ENCODE results near the gene KRT8.

Gene KRT8

DNA sequence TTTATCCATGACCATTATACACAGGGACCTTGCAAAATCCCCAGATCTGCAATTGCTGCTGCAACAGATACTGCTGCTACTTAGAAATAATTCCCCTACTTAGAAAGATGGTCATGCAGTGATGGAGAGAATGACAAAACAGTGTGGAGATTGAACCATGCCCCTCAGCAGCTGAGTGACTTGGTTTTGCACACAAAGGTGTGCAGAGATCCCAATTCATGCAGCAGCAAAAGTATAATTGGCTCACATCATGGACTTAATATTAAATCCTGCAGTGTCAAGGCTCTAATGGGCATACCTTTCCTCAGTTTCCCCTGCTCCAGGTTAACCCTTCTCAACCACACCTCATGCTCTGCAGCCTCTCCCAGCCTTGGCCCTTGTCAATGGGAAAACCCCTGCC lies 53.1 kb downstream of the KRT8 start:
- Histone ChIP-seq H3K27ac (no peak overlapping the region), H3K9me3 (ENCODE audit: control insufficient read depth, low read length) (no peaks in the 10 kb centered on the region), H3K4me1 (no peaks in the 10 kb centered on the region), H2AFZ (no peak overlapping the region), H3K9ac (no peak overlapping the region), H3K79me2 (no peaks in the 10 kb centered on the region), H3K4me3 (ENCODE audit: low read depth, low read length) (no peak overlapping the region), H3K4me2 (ENCODE audit: low read length) (no peak overlapping the region), H3K36me3 (ENCODE audit: control insufficient read depth, insufficient read depth, low read length) (no peaks in the 10 kb centered on the region), H3K27me3 (ENCODE audit: control insufficient read depth, insufficient read depth, low read length) (no peaks in the 10 kb centered on the region)
- TF ChIP-seq, protein P1, sequence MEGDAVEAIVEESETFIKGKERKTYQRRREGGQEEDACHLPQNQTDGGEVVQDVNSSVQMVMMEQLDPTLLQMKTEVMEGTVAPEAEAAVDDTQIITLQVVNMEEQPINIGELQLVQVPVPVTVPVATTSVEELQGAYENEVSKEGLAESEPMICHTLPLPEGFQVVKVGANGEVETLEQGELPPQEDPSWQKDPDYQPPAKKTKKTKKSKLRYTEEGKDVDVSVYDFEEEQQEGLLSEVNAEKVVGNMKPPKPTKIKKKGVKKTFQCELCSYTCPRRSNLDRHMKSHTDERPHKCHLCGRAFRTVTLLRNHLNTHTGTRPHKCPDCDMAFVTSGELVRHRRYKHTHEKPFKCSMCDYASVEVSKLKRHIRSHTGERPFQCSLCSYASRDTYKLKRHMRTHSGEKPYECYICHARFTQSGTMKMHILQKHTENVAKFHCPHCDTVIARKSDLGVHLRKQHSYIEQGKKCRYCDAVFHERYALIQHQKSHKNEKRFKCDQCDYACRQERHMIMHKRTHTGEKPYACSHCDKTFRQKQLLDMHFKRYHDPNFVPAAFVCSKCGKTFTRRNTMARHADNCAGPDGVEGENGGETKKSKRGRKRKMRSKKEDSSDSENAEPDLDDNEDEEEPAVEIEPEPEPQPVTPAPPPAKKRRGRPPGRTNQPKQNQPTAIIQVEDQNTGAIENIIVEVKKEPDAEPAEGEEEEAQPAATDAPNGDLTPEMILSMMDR (IDR thresholded peaks at IDR 0.05), result no peak

DNA sequence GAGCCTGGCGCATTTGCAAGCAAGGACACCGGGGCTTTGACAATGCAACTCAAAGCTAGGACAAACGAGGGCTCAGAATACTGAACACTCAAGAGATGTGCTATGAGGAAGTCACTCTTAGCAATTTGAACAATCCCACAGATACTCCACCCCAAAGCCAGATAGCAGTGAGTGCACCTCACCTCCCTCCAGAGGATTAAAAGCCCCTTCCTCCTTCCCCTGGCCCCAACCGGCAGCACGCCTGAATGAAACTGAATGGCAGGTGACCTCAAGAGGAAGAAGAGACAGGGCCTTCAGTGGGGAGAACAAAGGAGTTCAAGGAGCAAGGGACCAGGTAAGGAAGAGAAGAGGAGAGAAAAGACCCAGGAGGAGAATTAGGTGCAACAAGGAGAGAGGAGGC lies 54.2 kb downstream of the KRT8 start:
- no peaks in the 10 kb centered on the region for H3K27me3 ChIP-seq (ENCODE audit: control insufficient read depth, insufficient read depth, low read length)
- H3K4me2 ChIP-seq (ENCODE audit: low read length), result no peak overlapping the region
- H3K27ac ChIP-seq, result no peak overlapping the region
- no peaks in the 10 kb centered on the region for H3K9me3 ChIP-seq (ENCODE audit: control insufficient read depth, low read length)
- H3K4me1 ChIP-seq, result no peaks in the 10 kb centered on the region
- no peaks in the 10 kb centered on the region for H3K36me3 ChIP-seq (ENCODE audit: control insufficient read depth, insufficient read depth, low read length)
- no peak overlapping the region for H3K9ac ChIP-seq
- TF ChIP-seq, protein P1 (IDR thresholded peaks at IDR 0.05), result no peak
- H2AFZ ChIP-seq, result no peak overlapping the region
- no peaks in the 10 kb centered on the region for H3K79me2 ChIP-seq
- no peak overlapping the region for H3K4me3 ChIP-seq (ENCODE audit: low read depth, low read length)

DNA sequence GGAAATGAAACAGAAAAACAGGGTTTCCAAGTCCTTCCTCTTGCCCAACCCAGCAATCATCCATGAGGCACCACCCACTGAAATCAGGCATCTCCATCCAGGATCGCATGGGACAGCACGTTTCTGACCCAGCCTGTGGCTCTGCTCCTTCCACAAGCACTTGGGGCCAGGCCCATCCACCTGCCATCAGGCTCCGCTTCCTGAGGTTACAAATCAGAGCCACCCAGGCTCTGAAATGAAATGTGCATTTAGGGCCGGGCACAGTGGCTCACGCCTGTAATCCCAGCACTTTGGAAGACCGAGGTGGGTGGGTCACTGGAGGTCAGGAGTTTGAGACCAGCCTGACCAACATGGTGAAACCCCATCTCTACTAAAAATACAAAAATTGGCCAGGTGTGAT lies 55.4 kb downstream of the KRT8 start:
- H3K9me3 ChIP-seq (ENCODE audit: control insufficient read depth, low read length), result no peaks in the 10 kb centered on the region
- H3K4me2 ChIP-seq (ENCODE audit: low read length), result no peak overlapping the region
- H3K9ac ChIP-seq, result no peak overlapping the region
- TF ChIP-seq, protein P1 (IDR thresholded peaks at IDR 0.05), result no peak
- no peaks in the 10 kb centered on the region for H3K4me1 ChIP-seq
- no peak overlapping the region for H2AFZ ChIP-seq
- H3K4me3 ChIP-seq (ENCODE audit: low read depth, low read length), result no peak overlapping the region
- H3K27me3 ChIP-seq (ENCODE audit: control insufficient read depth, insufficient read depth, low read length), result no peaks in the 10 kb centered on the region
- no peaks in the 10 kb centered on the region for H3K36me3 ChIP-seq (ENCODE audit: control insufficient read depth, insufficient read depth, low read length)
- no peaks in the 10 kb centered on the region for H3K79me2 ChIP-seq
- no peak overlapping the region for H3K27ac ChIP-seq

DNA sequence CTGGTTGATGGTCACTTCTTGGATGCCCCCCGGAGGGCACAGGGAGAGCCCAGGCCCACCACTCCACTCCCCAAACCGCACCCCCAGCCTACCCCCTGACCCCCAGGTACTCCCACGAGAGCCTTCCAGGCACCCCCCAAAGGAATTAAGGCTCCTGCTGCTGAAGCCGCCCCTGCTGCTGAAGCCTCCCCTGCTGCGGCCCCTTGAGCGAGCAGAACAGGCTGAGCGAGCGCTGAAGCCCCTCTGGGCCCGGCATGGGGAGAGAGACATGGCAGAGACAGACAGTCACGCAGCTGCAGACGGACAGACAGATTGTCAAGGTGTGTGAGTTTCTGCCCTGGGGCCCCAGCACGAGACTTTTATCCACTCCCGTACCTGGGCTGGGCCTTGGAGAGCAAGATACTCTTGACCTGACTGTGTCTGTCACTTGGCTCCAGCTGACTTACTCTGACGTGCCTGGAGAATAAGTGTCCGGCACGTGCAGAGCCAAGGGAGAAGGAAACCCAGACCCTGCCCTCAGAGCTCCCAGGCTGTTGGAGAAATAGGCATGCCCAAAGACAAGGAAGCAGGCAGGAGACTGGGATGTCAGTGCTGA lies 56.1 kb downstream of the KRT8 start, which contains the start of gene KRT78:
Gene KRT78 (minus strand): TSS at position 334 of the 595 bp plus-strand sequence. CDS start 64 bp downstream, at position 270.
- Histone ChIP-seq H3K4me1 (no peaks in the 10 kb centered on the region), H3K79me2 (no peaks in the 10 kb centered on the region), H3K9me3 (ENCODE audit: control insufficient read depth, low read length) (no peaks in the 10 kb centered on the region), H3K4me2 (ENCODE audit: low read length) (no peak within 1 kb of the TSS), H3K9ac (no peak within 1 kb of the TSS), H3K27ac (no peak within 1 kb of the TSS), H3K4me3 (ENCODE audit: low read depth, low read length) (no peak within 1 kb of the TSS), H3K27me3 (ENCODE audit: control insufficient read depth, insufficient read depth, low read length) (no peaks in the 10 kb centered on the region), H2AFZ (no peak within 1 kb of the TSS), H3K36me3 (ENCODE audit: control insufficient read depth, insufficient read depth, low read length) (no peaks in the 10 kb centered on the region)
- TF ChIP-seq, protein P1 (IDR thresholded peaks at IDR 0.05), result no peak

All from parathyroid adenoma (tissue), 2 donors.